HepG2 (cell line): ENCODE results near the gene ZFP36. TPM values are rescaled to one million over a fixed set of nuclear protein-coding genes. Genes with fewer than 3 reads are reported as not detected.

ENCODE experiments used
- CEBPB ChIP-seq: IDR thresholded peaks from 2 replicates; pipeline ENCODE4 v1.6.1; 2011; ENCODE audit warnings: low read depth, low read length, improper control_type of control experiment, borderline replicate concordance
- DNMT3B ChIP-seq: conservative IDR thresholded peaks from 2 replicates; pipeline ENCODE4 v1.6.1; 2016; ENCODE audit warnings: missing biosample characterization, control low read depth
- EEA1 ChIP-seq: sonication (generic); formaldehyde crosslinking; IDR thresholded peaks from 2 replicates; pipeline ENCODE4 v1.5.1; 2020; ENCODE audit warnings: mild to moderate bottlenecking, missing genetic modification reagents, borderline replicate concordance
- ELK4 ChIP-seq: sonication (generic); formaldehyde crosslinking; IDR thresholded peaks from 2 replicates; pipeline ENCODE4 v1.9.0; 2021; ENCODE audit warnings: missing genetic modification reagents, borderline replicate concordance
- FOXA1 ChIP-seq, 2 experiments: fragments of 450-650 bp in 1 of 2; sonication (generic) in 1 of 2; formaldehyde crosslinking in 1 of 2; IDR thresholded peaks; 2 replicates each; pipeline versions ENCODE4 v1.4.0 to v1.6.1; 2016 to 2020; ENCODE audit warnings: missing genetic modification reagents in 1 of 2
- HINFP ChIP-seq: sonication (generic); formaldehyde crosslinking; IDR thresholded peaks from 2 replicates; pipeline ENCODE4 v1.4.0; 2020; ENCODE audit warnings: low read depth, mild to moderate bottlenecking, missing genetic modification reagents
- HNF4A ChIP-seq: sonication (generic); formaldehyde crosslinking; IDR thresholded peaks from 2 replicates; pipeline ENCODE4 v1.4.0; 2020; ENCODE audit warnings: missing genetic modification reagents
- KDM3A ChIP-seq: IDR thresholded peaks from 2 replicates; pipeline ENCODE4 v1.6.1; 2018; ENCODE audit warnings: low read depth, missing compliant biosample characterization
- MEIS1 ChIP-seq: sonication (generic); formaldehyde crosslinking; IDR thresholded peaks from 2 replicates; pipeline ENCODE4 v1.9.0; 2021; ENCODE audit warnings: mild to moderate bottlenecking, missing genetic modification reagents, moderate library complexity, borderline replicate concordance
- MEIS2 ChIP-seq: sonication (generic); formaldehyde crosslinking; IDR thresholded peaks from 2 replicates; pipeline ENCODE4 v1.9.0; 2021; ENCODE audit warnings: mild to moderate bottlenecking, missing genetic modification reagents
- MZF1 ChIP-seq: sonication (generic); formaldehyde crosslinking; IDR thresholded peaks from 2 replicates; pipeline ENCODE4 v1.8.1; 2023; ENCODE audit warnings: mild to moderate bottlenecking, missing genetic modification reagents, borderline replicate concordance
- NRL ChIP-seq: sonication (generic); formaldehyde crosslinking; IDR thresholded peaks from 2 replicates; pipeline ENCODE4 v1.5.0; 2020; ENCODE audit warnings: missing genetic modification reagents, mild to moderate bottlenecking, moderate library complexity, borderline replicate concordance
- PAF1 ChIP-seq: IDR thresholded peaks from 2 replicates; pipeline ENCODE4 v1.6.1; 2016; ENCODE audit warnings: missing genetic modification reagents, missing compliant biosample characterization
- RARA ChIP-seq: IDR thresholded peaks from 2 replicates; pipeline ENCODE4 v1.6.1; 2016; ENCODE audit warnings: missing genetic modification reagents, missing compliant biosample characterization
- SALL1 ChIP-seq: sonication (generic); formaldehyde crosslinking; IDR thresholded peaks from 2 replicates; pipeline ENCODE4 v1.8.0; 2022; ENCODE audit warnings: mild to moderate bottlenecking, missing genetic modification reagents
- TEAD3 ChIP-seq: optimal IDR thresholded peaks from 2 replicates; pipeline ENCODE3; 2016; ENCODE audit warnings: borderline replicate concordance
- WIZ ChIP-seq: sonication (generic); formaldehyde crosslinking; IDR thresholded peaks from 2 replicates; pipeline ENCODE4 v1.5.1; 2020; ENCODE audit warnings: mild to moderate bottlenecking, missing genetic modification reagents
- ZBTB38 ChIP-seq: sonication (generic); formaldehyde crosslinking; IDR thresholded peaks from 2 replicates; pipeline ENCODE4 v1.5.1; 2020; ENCODE audit warnings: mild to moderate bottlenecking, missing genetic modification reagents
- ZNF10 ChIP-seq: sonication (generic); formaldehyde crosslinking; IDR thresholded peaks from 2 replicates; pipeline ENCODE4 v1.4.0; 2020; ENCODE audit warnings: mild to moderate bottlenecking, low read depth, missing genetic modification reagents, borderline replicate concordance
- ZNF362 ChIP-seq: sonication (generic); formaldehyde crosslinking; IDR thresholded peaks from 2 replicates; pipeline ENCODE4 v1.4.0; 2020; ENCODE audit warnings: missing genetic modification reagents, mild to moderate bottlenecking, borderline replicate concordance
- ZNF446 ChIP-seq: sonication (generic); formaldehyde crosslinking; IDR thresholded peaks from 2 replicates; pipeline ENCODE4 v1.5.0; 2020; ENCODE audit warnings: mild to moderate bottlenecking, missing genetic modification reagents
- ZNF709 ChIP-seq: sonication (generic); formaldehyde crosslinking; IDR thresholded peaks from 2 replicates; pipeline ENCODE4 v1.5.0; 2020; ENCODE audit warnings: mild to moderate bottlenecking, missing genetic modification reagents
- ZNF746 ChIP-seq: sonication (generic); formaldehyde crosslinking; IDR thresholded peaks from 2 replicates; pipeline ENCODE4 v1.8.0; 2022; ENCODE audit warnings: mild to moderate bottlenecking, missing genetic modification reagents
- ZNF792 ChIP-seq: IDR thresholded peaks from 2 replicates; pipeline ENCODE4 v1.6.1; 2016
- ZSCAN25 ChIP-seq: sonication (generic); formaldehyde crosslinking; IDR thresholded peaks from 2 replicates; pipeline ENCODE4 v1.8.0; 2022; ENCODE audit warnings: mild to moderate bottlenecking, missing genetic modification reagents
- polyA plus RNA-seq, 8 experiments: library from polyadenylated mRNA; depleted of rRNA in 3 of 8; stranded (reverse) in 7 of 8; unstranded in 1 of 8; fragments of >200 nt; fragmentation: Illumina TruSeq in 4 of 8; extraction: Trizol in 4 of 8; gene quantifications; 2 replicates each; pipeline versions ENCODE4 v1.2.1 to v1.2.3, GENCODE V29; 2011 to 2016; ENCODE audit warnings: low read depth in 4 of 8, missing spikeins in 1 of 8, mixed read lengths in 1 of 8; ENCODE audit not compliant: insufficient read depth in 1 of 8
- total RNA-seq, 5 experiments: library from RNA; depleted of rRNA; stranded (reverse); fragments of >200 nt; fragmentation: Illumina TruSeq; extraction: Trizol; gene quantifications; 2 replicates each; pipeline ENCODE4 v1.2.3, GENCODE V29; 2016; ENCODE audit warnings: low read depth in 1 of 5

Gene ZFP36
- total and polyA plus RNA-seq, 2 of the 13 experiments (the other 11 are each of a cell fraction or from before 2014, with no cell fraction given), result 1.4 to 1.7 TPM

- no peak for TF ChIP-seq ELK4 (CRISPR knock-in tag)
- peak; percentile 99 for TF ChIP-seq HNF4A
- TF ChIP-seq MEIS2 (CRISPR knock-in tag), result peak; percentile 49; the same call in 1 of the 2 replicates
- TF ChIP-seq WIZ, result peak; percentile 68; the same call in 1 of the 2 replicates
- TF ChIP-seq DNMT3B (CRISPR knock-in tag), result 0 out of 2 replicates have a peak, but pooled peaks have one; percentile 54
- TF ChIP-seq KDM3A (CRISPR knock-in tag), result peak; percentile 96
- no peak for TF ChIP-seq CEBPB
- peak; percentile 62; the same call in 1 of the 2 replicates for TF ChIP-seq MZF1 (CRISPR knock-in tag)
- no peak for TF ChIP-seq ZNF446 (CRISPR knock-in tag)
- no peak for TF ChIP-seq ZNF10
- TF ChIP-seq MEIS1 (CRISPR knock-in tag), result peak; percentile 61; the same call in 1 of the 2 replicates
- TF ChIP-seq SALL1 (CRISPR knock-in tag), result peak; percentile 93
- no peak for TF ChIP-seq PAF1 (CRISPR knock-in tag)
- no peak for TF ChIP-seq ZNF362 (CRISPR knock-in tag)
- 0 out of 2 replicates have a peak, but pooled peaks have one; percentile 52 for TF ChIP-seq EEA1
- TF ChIP-seq RARA (CRISPR knock-in tag), result peak; percentile 95
- TF ChIP-seq ZNF792 (CRISPR knock-in tag), result peak; percentile 57; the same call in 1 of the 2 replicates
- TF ChIP-seq FOXA1 (IDR thresholded peaks at IDR 0.05), result no peak
- TF ChIP-seq FOXA1 (CRISPR knock-in tag; IDR thresholded peaks at IDR 0.05), result peak; percentile 52; the same call in 1 of the 2 replicates
- peak; percentile 81 for TF ChIP-seq TEAD3 (CRISPR knock-in tag)
- peak; percentile 94 for TF ChIP-seq ZNF746 (CRISPR knock-in tag)
- peak; percentile 93 for TF ChIP-seq ZBTB38 (CRISPR knock-in tag)
- TF ChIP-seq NRL (CRISPR knock-in tag), result 0 out of 2 replicates have a peak, but pooled peaks have one; percentile 8
- TF ChIP-seq HINFP (CRISPR knock-in tag), result 0 out of 2 replicates have a peak, but pooled peaks have one; percentile 61
- TF ChIP-seq ZSCAN25 (CRISPR knock-in tag), result peak; percentile 98
- TF ChIP-seq ZNF709 (CRISPR knock-in tag), result peak; percentile 42; the same call in 1 of the 2 replicates
Measured at GRCh38 chr19:39397360-39398296, 9.0 kb upstream of the ZFP36 start (continued).
